HG02588 (cell line): ENCODE data around the gene SLC4A1.
"Not testable (repeated sequence)": the region's sequence is repeated elsewhere in the genome, so short reads cannot be mapped to it uniquely, and the experiment has no call there.

Experiments
- ATAC-seq: cut with Tn5 transposase; IDR thresholded peaks from one replicate; pipeline ENCODE4 v1.9.1; 2021; ENCODE audit warnings: mild to moderate bottlenecking, moderate library complexity; ENCODE audit not compliant: unreplicated experiment

Gene SLC4A1

GRCh38 chr17:44257815-44258760 lies 9.8 kb downstream of the SLC4A1 start:
- ATAC-seq: no peak

DNA sequence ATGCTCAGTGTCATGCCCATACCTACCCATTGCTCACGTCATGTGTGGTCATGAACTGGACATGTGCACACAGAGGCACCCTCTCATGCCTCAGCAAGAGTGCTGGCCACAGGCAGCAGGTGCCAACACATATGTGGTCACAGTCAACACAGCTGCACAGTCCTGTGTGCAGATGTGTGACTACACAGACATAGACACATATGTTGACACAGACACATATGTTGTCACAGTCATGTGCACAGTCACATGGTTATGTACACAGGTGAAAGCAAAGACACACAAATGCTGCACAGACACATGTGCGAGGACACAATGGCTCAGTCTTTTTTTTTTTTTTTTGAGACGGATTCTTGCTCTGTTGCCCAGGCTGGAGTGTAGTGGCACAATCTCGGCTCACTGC lies 11.3 kb downstream of the SLC4A1 start:
- no peak for ATAC-seq

DNA sequence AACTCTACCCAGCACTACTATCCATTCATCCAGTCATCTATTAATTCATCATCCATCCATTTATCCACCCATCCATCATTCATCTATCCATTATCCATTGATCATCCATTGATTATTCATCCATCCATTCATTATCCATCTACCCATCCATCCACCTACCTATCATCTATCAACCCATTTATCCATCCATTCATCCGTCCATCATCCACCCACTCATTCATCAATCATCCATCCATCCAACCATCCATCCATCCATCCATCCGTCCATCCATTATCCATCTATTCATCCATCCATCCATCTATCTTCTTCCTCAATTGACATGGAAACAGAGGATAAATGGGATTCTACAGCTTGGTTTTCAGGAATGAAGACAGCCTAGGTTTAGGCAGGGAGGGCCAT lies 12.0 kb downstream of the SLC4A1 start:
- no peak for ATAC-seq

DNA sequence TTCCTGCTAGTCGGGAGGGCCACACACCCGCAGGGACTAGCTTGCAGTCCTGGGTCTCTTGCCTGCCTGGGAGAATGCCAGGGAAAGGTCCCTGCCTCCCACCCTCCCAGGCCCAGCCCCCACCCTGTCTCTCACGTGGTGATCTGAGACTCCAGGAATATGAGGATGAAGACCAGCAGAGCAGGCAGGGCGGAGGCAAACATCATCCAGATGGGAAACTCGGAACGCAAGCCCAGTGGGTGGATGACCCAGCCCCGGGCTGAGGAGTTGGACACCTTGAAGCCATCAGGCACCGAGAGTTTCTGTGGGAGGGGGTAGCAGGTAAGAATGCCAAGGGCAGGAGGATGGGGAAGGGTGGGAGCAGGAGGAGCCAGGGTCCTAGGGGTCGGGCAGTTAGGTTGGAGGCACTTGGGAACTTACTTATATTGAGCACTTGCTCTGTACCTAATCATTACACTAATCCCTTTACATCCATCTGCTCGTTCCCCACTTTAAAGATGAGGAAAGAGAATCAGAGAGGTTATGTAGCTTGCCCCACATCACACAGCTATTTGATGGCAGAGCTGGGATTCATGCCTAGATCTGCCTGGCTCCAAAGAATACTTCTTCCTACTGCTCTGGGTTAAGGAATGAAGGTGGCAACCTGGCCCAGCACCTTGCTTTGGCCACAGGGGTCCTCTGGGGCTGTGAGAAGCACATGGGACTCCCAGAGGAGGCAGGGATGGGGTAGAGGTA lies 13.4 kb downstream of the SLC4A1 start:
- ATAC-seq: no peak

- no peak for ATAC-seq
Measured at GRCh38 chr17:44253006-44253405, 14.9 kb downstream of the SLC4A1 start.

- no peak for ATAC-seq
Measured at GRCh38 chr17:44251062-44251461, 16.9 kb downstream of the SLC4A1 start.

DNA sequence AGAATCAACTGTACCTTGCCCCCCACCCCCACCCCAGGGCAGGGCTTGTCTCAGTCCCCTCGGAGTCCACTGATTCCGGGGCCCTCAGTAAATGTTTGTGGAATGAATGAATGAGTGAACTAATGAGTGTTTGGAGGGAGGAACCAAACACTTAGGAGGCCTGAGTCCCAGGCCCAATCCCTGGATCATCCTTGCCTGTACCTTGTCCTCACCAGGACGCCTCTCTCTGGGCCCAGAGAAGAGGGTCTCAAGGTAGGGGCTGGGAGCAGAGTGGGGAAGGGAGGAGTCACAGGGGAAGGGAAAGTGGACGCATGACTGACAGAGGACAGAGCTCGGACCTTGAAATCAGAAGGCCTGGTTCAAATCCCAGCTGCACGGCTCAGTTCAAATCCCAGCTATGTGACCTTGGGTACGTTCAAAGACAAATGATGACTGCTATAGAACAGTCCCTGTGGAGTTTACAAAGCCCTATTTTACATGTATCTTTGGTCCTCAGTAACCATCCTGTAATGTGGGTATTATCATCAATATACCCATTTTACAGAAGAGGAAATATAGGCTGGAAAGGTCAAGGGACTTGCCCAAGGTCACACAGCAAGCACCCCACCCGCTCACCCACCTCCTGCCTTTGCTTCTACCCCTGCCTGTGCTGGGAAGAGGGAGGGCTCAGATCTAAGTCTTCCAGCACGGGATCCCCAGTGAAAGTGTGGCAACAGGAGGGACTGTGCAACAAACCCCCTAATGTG lies 18.3 kb downstream of the SLC4A1 start:
- ATAC-seq: no peak

- no peak for ATAC-seq
Measured at GRCh38 chr17:44247876-44248736, 19.8 kb downstream of the SLC4A1 start.

GRCh38 chr17:44247440-44247841 lies 20.5 kb downstream of the SLC4A1 start:
- ATAC-seq: no peak

DNA sequence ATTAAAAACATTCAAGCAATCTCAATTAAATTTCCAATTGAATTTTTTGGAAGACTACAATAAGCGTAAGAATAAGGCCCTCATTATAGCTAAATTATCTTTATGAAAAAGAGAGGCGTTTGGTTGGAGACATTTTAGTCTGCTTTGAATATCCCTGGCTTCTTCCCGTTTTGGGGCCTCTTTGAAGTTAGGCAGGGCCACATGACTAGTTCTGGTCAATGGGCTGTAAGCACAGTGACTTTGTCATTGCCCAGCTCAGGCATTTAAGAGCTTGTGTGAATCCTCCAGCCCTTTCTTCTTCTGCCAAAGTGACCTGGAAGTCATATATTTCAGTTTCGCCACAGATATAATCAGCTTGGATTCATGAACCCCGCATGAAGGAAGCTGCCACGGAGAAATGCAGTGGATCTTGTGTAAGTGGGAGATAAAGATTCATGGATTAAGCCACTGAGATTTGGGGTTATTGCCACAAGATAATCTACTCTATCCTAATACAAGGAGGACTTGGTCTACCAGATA lies 26.8 kb downstream of the SLC4A1 start:
- ATAC-seq: no peak

DNA sequence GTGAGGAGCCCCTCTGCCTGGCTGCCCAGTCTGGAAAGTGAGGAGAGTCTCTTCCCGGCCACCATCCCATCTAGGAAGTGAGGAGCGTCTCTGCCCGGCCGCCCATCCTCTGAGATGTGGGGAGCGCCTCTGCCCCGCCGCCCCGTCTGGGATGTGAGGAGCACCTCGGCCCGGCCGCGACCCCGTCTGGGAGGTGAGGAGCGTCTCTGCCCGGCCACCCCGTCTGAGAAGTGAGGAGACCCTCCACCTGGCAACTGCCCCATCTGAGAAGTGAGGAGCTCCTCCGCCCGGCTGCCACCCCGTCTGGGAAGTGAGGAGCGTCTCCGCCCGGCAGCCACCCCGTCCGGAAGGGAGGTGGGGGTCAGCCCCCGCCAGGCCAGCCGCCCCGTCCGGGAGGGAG lies 30.0 kb downstream of the SLC4A1 start:
- not testable (repeated sequence) for ATAC-seq

GRCh38 chr17:44236444-44236991 lies 31.4 kb downstream of the SLC4A1 start:
- ATAC-seq: no peak

DNA sequence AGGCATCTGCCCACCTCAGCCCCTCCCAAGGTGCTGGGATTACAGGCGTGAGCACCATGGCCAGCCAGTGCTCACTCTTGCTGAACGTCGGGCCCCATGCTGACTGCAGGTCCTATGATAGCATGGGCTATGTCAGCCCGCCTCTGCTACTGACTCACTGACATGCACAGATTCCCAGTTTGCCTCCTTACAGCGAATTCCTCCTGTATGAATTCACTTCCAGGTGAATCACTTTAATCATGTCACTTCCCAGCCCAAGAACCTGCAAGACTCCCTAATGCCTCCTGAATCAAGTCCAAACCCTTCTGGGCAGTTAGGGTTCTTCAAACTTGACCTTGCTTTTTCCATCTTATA lies 32.4 kb downstream of the SLC4A1 start:
- ATAC-seq: no peak

DNA sequence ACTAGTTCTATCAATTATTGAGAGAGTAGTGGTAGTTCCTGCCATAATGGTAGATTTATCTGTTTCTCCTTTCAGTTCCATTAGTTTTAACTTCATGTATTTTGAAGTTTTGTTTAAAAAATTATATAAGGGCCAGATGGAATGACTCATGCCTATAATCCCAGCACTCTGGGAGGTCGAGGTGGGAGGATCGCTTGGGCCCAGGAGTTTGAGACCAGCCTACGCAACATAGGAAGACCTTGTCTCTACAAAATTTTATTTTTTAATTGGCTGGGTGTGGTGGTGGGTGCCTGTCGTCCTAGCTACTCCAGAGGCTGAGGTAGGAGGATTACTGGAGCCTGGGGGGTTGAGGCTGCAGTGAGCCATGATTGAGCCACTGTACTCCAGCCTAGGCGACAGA lies 34.4 kb downstream of the SLC4A1 start:
- ATAC-seq: no peak

DNA sequence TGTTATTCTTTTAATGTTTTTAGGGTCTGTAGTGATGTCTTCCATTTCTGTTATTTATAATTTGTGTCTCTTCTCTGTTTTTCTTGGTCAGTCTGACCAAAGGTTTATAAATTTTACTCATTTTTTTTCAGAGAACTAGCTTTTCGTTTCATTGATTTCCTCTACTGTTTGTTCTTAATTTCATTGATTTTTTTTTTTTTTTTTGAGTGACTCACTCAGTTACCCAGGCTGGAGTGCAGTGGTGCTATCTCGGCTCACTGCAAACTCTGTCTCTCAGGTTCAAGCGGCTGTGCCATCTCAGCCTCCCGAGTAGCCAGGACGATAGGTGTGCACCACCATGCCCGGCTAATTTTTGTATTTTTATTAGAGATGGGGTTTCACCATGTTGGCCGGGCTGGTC lies 35.9 kb downstream of the SLC4A1 start:
- ATAC-seq: no peak

DNA sequence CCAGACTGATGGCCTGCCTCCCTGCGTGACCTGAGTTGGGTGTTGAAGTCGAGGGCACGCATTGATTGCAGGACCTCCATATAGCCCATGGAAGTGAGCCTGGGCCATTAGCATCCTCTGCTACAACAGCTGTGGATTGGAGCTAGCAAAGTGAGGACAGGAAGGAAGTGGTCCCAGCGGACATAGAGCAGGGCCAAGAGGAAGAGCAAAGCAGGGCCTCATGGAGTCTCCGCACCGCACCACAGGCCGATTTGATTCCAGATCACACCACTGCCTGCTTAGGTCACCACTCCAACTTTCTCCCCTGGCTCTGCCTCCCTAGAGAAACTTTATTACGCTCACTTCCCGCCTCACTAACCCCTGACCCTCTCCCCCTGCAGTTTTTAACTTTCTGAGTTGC lies 37.8 kb downstream of the SLC4A1 start:
- no peak for ATAC-seq

DNA sequence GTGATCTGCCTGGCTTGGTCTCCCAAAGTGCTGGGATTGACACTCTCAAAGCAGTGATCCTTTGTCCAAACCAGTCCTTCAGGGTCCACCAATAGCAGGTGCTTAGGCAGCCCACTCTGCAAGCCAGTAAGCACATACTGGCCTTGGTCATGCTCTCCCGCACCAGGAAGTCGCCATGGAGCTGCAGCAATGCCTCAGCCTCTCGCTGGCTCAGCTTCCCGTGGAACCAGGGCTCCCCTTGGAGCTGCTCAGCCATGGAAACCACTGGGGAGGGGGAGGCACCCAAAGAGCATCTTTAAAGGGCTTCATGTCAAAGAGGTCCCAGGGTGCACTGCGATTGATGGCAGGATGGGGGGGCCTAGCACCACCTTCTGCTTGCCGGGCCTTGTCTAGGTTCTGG lies 38.8 kb downstream of the SLC4A1 start:
- no peak for ATAC-seq

- no peak for ATAC-seq
Measured at GRCh38 chr17:44223541-44224071, 44.3 kb downstream of the SLC4A1 start.

- no peak for ATAC-seq
Measured at GRCh38 chr17:44222112-44222869, 45.6 kb downstream of the SLC4A1 start.
